Karpas-422 (cell line): ENCODE data around the gene PROB1. TPM values are rescaled to one million over a fixed set of nuclear protein-coding genes. Genes with fewer than 3 reads are reported as not detected.

ENCODE experiments used
- DNase-seq: peaks from one replicate; pipeline ENCODE4 v3.0.0-alpha.2; 2015
- H2AFZ ChIP-seq: fragments of 200-600 bp; sonication (generic); 2 replicates; pipeline ENCODE4 v1.6.1; 2014; ENCODE audit warnings: antibody characterized with exemption, low read length, mixed read lengths
- H3K27ac ChIP-seq: fragments of 200-600 bp; sonication (generic); 2 replicates; pipeline ENCODE4 v1.5.1; 2014; ENCODE audit warnings: mild to moderate bottlenecking, low read length, moderate library complexity
- H3K27me3 ChIP-seq: fragments of 200-600 bp; sonication (generic); 2 replicates; pipeline ENCODE4 v1.6.1; 2014; ENCODE audit warnings: low read length, mixed read lengths
- H3K36me3 ChIP-seq: fragments of 200-600 bp; sonication (generic); 2 replicates; pipeline ENCODE4 v1.6.1; 2014; ENCODE audit warnings: low read length, mixed read lengths; ENCODE audit not compliant: insufficient read depth
- H3K4me1 ChIP-seq: fragments of 200-600 bp; sonication (generic); 2 replicates; pipeline ENCODE4 v1.6.1; 2014; ENCODE audit warnings: mild to moderate bottlenecking, low read length, mixed read lengths
- H3K4me2 ChIP-seq: fragments of 200-600 bp; sonication (generic); 2 replicates; pipeline ENCODE4 v1.6.1; 2014; ENCODE audit warnings: low read length, low read depth, mild to moderate bottlenecking; ENCODE audit not compliant: poor library complexity, severe bottlenecking
- H3K4me3 ChIP-seq: fragments of 200-600 bp; sonication (generic); 2 replicates; pipeline ENCODE4 v1.5.1; 2014; ENCODE audit warnings: mild to moderate bottlenecking, antibody characterized with exemption, low read length, mixed read lengths
- H3K79me2 ChIP-seq: fragments of 200-600 bp; sonication (generic); 2 replicates; pipeline ENCODE4 v1.6.1; 2014; ENCODE audit warnings: mild to moderate bottlenecking, low read length, mixed read lengths
- H3K9ac ChIP-seq: fragments of 200-600 bp; sonication (generic); 2 replicates; pipeline ENCODE4 v1.6.0; 2014; ENCODE audit warnings: low read length
- H3K9me2 ChIP-seq: fragments of 200-600 bp; sonication (generic), shearing (Covaris generic); replicated peaks from 2 replicates; pipeline ENCODE4 v1.6.0; 2014; ENCODE audit warnings: mild to moderate bottlenecking, low read length, moderate library complexity; ENCODE audit not compliant: insufficient read depth
- H3K9me3 ChIP-seq: fragments of 300-700, 200-600 bp; sonication (generic); 2 replicates; pipeline ENCODE4 v1.6.1; 2014; ENCODE audit warnings: low read length, mixed read lengths
- H4K20me1 ChIP-seq: fragments of 200-600 bp; sonication (generic); 2 replicates; pipeline ENCODE4 v1.6.1; 2014; ENCODE audit warnings: mild to moderate bottlenecking, antibody characterized with exemption, low read length, low read depth; ENCODE audit not compliant: insufficient read depth
- total RNA-seq: library from RNA; depleted of rRNA; stranded (reverse); fragments of >200 nt; shearing (Covaris generic); gene quantifications from 2 replicates; pipeline ENCODE4 v1.2.3, GENCODE V29; 2014; ENCODE audit warnings: low replicate concordance

Gene PROB1
- total RNA-seq, 1 experiment from 2014 or later, result 0.78 TPM

DNA sequence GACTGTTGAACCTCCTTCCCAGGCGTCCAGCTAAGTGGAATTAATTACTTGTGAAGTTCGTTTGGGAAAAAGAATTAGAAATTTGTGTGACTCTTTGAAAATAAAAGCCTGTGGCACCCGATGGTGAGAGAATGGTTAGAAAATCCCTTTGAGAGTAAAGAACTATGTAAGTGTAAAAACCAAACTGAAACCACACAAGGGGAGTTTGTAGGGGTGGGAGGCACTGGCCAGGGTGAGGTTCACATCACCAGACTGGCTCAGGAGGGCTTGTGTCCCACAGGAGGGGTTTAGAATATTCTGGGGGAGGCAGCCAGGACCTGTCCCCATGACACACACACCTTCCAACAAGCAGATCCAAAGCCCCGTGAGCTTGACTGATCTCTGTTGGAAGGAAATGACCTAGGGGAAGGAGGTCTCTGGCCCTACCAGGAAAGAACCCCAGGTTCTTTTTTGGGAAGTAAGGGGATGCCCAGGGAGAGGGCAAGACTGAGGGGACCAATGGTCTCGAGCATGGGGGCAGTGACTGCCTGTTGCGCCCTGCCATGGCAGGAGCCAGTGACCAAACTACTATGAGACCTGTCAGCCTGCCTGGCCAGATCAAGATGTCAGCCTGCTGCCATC lies 4.7 kb upstream of the PROB1 start:
- H2AFZ ChIP-seq, result no peak overlapping the region
- H3K9me3 ChIP-seq, result no peaks in the 10 kb centered on the region
- peaks cover 17% of the 10 kb centered on the region for H3K4me1 ChIP-seq
- H4K20me1 ChIP-seq, result no peaks in the 10 kb centered on the region
- no peaks in the 10 kb centered on the region for H3K79me2 ChIP-seq
- H3K36me3 ChIP-seq, result no peaks in the 10 kb centered on the region
- no peak overlapping the region for H3K4me2 ChIP-seq
- no peak overlapping the region for H3K27ac ChIP-seq
- H3K9ac ChIP-seq, result no peak overlapping the region
- no peak for DNase-seq
- H3K4me3 ChIP-seq, result no peak overlapping the region
- H3K27me3 ChIP-seq, result no peaks in the 10 kb centered on the region
- H3K9me2 ChIP-seq, result no peaks in the 10 kb centered on the region

DNA sequence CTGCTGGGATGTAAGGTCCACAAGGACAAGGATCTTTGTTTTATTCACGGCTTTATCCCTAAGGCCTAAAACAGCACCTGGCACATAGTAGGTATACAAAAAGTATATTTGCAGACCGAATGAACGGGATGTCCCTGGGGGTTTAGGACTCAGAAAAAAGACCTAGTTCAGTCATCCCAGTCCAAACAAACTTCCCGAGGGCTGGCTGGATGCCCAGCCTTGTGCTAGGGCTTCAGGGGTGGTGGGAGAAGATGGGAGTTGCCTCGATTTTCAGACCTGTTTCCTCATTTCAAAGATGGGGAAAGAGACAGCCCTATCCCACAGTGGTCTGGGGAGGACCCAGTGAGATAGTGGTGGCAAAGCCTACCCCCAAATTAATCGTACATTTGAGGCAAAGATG lies 3.0 kb upstream of the PROB1 start:
- Histone ChIP-seq H2AFZ (no peak overlapping the region), H3K4me1 (peaks cover 14% of the 10 kb centered on the region), H3K27me3 (no peaks in the 10 kb centered on the region), H3K4me3 (no peak overlapping the region), H3K9ac (no peak overlapping the region), H3K4me2 (no peak overlapping the region), H3K9me2 (no peaks in the 10 kb centered on the region), H3K79me2 (peaks cover 8% of the 10 kb centered on the region; the same call in 1 of the 2 replicates), H3K9me3 (no peaks in the 10 kb centered on the region), H3K36me3 (no peaks in the 10 kb centered on the region), H4K20me1 (no peaks in the 10 kb centered on the region), H3K27ac (no peak overlapping the region)
- no peak for DNase-seq

DNA sequence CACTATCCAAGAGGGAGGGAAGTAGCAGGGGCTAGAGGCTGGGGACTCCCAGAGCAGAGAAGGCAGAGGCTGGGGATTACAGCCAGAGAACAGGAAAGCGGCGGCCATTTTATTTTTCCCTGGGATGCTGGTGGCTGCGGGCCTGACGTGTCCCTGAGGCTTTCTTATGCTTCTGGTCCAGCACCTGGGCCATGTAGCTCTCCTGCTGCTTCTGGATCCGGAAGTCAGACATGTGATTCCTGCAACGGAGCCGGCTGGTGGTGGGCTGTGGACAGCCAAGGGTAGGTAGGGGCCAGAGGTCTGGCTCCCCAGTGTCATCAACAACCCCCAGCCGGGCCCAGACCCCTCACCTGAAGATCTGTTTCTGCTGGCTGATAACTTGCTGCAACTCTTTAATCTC lies 1.8 kb upstream of the PROB1 start:
- H3K9me2 ChIP-seq, result no peaks in the 10 kb centered on the region
- H3K79me2 ChIP-seq, result peaks cover 8% of the 10 kb centered on the region; the same call in 1 of the 2 replicates
- no peaks in the 10 kb centered on the region for H3K36me3 ChIP-seq
- no peak overlapping the region for H3K9ac ChIP-seq
- no peak for DNase-seq
- no peaks in the 10 kb centered on the region for H4K20me1 ChIP-seq
- no peaks in the 10 kb centered on the region for H3K27me3 ChIP-seq
- peaks cover 13% of the 10 kb centered on the region for H3K4me1 ChIP-seq
- H3K9me3 ChIP-seq, result no peaks in the 10 kb centered on the region
- no peak overlapping the region for H2AFZ ChIP-seq
- no peak overlapping the region for H3K4me3 ChIP-seq
- no peak overlapping the region for H3K27ac ChIP-seq
- H3K4me2 ChIP-seq, result no peak overlapping the region

DNA sequence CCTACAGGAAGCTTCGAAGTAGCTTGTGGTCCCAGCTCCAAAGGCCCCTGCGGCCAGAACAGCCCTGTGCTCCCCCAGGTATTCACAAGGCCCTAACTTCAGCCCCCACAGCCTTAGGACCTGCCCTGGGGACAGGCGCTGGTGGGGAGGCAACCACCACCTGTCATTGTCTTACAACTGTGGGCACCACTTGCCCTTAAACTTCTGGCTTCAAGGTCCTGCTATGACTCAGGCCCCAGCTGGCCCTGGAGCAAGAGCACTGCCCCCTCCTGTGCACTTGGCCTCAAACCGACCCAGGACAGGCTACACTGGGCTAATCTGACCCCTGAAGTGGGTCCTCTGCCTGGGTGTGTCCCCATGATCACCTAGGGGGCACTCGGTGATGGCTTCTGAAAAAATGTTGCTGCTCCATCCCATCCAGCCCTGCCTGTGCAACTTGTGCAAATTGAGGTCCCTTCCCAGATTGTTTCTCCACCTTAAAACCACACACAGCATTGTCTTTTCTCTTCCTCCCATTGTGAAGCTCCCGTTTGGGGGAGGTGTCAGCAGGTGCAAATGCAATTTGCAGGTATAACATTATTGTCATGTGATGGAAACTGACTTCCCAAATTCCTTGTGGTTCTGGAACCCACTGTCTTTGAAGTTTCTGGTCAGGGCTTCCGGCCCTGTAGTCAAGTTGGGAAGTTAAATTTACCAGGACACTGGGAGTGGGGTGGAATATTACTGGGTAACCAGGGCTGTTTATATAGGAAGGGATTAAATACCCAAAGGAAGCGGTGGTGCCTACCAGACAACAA lies 1.1 kb upstream of the PROB1 start:
- no peaks in the 10 kb centered on the region for H3K27me3 ChIP-seq
- H3K4me3 ChIP-seq, result no peak overlapping the region
- H2AFZ ChIP-seq, result no peak overlapping the region
- no peak overlapping the region for H3K4me2 ChIP-seq
- no peaks in the 10 kb centered on the region for H3K36me3 ChIP-seq
- no peaks in the 10 kb centered on the region for H3K9me3 ChIP-seq
- H4K20me1 ChIP-seq, result no peaks in the 10 kb centered on the region
- no peak overlapping the region for H3K27ac ChIP-seq
- H3K79me2 ChIP-seq, result peaks cover 14% of the 10 kb centered on the region; the same call in 1 of the 2 replicates
- no peak for DNase-seq
- H3K4me1 ChIP-seq, result peaks cover 19% of the 10 kb centered on the region
- H3K9me2 ChIP-seq, result no peaks in the 10 kb centered on the region
- no peak overlapping the region for H3K9ac ChIP-seq

DNA sequence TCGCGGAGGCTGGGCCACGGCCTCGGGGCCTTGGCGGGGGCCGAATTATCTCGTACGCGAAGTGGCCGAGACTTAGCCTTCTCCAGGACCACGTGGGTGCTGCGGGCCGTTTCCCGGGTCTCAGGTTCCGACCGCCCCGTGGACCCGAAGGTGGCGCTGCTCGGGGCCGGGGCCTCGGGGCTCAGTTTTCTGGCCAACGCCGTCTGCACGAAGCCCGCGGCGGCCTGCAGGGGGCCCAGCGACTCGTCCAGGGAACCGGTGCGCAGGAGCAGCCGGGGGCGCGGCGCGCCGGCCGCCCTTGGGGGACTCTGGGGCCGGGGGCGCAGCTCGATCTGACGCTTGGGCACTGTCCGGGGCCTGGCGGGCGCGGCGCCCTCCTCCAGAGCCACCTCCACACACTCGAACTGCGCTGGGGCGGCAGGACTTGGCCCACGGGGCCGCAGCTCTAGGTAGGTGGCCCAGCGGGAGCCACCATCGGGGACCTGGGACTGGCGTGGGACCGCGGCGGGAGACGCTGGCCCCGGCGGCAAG lies 716 bp downstream of the PROB1 start:
- Histone ChIP-seq H3K9me3 (no peaks in the 10 kb centered on the region), H3K27me3 (no peaks in the 10 kb centered on the region), H2AFZ (no peak overlapping the region), H3K79me2 (peaks cover 22% of the 10 kb centered on the region; the same call in 1 of the 2 replicates), H3K36me3 (no peaks in the 10 kb centered on the region), H3K27ac (no peak overlapping the region), H4K20me1 (no peaks in the 10 kb centered on the region), H3K4me3 (peak overlapping the region; percentile 85), H3K4me1 (peaks cover 38% of the 10 kb centered on the region), H3K4me2 (peak overlapping the region; percentile 71), H3K9me2 (no peaks in the 10 kb centered on the region), H3K9ac (peak overlapping the region; percentile 88)
- peak; percentile 81 for DNase-seq

DNA sequence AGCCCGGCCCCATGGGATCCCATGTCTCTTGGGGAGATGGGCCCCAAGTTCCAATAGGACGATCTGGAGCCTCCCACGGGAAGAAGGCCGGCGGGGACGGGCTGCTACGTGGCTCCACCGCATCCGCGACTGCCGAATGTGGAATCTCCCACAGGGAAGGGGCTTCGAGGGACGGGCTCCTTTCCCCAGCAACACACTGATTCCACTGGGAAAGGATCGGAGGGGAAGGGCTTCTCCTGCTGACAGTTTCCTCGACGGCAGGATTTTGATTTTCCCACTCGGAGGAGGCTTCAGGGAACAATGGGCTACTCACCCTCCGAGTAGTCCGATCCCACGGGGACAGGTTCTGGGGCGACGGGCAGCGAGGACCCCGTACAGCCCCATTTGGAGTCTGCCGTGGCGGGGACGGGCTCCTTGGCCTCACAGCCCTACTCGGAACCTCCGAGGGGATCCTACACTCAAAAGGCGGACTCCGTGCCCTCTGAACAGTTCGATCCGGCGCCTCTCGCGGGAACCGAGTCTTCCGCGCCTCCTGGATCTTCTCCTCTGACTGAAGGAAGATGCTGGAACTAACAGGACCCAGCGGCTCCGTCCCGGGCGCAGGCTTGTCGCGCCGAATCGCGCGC lies 1.3 kb downstream of the PROB1 start:
- Histone ChIP-seq H3K27me3 (no peaks in the 10 kb centered on the region), H3K4me2 (peak overlapping the region; percentile 71), H3K4me1 (peaks cover 44% of the 10 kb centered on the region), H4K20me1 (no peaks in the 10 kb centered on the region), H2AFZ (peak overlapping the region; percentile 25; the same call in 1 of the 2 replicates), H3K79me2 (peaks cover 22% of the 10 kb centered on the region; the same call in 1 of the 2 replicates), H3K27ac (peak overlapping the region; percentile 70; the same call in 1 of the 2 replicates), H3K4me3 (peak overlapping the region; percentile 85), H3K9me3 (no peaks in the 10 kb centered on the region), H3K9ac (peak overlapping the region; percentile 88), H3K36me3 (no peaks in the 10 kb centered on the region), H3K9me2 (no peaks in the 10 kb centered on the region)
- no peak for DNase-seq

DNA sequence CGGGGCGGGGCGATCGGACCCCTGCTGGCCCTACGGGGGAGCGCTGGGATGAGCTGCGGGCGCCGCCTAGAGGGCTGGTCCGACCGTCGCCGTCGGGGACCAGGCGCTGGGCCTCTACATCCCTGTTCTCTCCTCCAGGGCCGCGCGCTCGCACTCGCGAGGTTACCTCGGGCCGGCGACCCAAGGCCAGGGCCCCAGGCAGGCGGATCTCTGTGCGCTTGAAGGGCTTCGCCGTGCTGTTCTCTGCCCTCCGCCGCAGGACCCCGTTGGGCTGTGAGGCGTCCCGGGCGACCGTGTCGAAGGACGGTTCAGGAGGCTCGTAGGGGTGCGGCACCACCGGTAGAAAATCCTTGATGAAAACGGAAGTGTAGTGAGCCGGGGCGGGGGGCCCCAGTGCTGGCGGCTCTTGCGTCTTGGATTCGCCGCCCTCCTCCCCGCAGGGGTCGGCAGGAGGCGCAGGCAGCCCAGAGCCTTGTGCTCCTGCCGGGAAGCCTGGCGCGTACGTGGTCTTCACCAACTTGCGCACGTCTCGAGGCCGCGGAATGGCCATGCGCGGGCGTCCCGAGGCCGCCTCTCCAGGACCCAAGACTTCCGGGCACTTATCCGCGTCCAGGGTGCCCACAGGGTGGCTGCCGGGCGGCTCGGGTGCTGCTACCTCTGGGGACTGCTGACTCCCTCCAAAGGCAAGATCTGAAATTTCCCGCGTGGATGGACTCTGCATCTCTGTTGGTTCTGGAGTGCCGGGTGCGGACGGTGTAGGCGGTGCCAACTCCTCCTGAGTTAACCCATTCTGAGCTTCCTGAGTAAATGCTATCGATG lies 2.0 kb downstream of the PROB1 start:
- Histone ChIP-seq H3K79me2 (peaks cover 22% of the 10 kb centered on the region; the same call in 1 of the 2 replicates), H3K4me3 (peak overlapping the region; percentile 85), H3K9ac (peak overlapping the region; percentile 88), H3K36me3 (no peaks in the 10 kb centered on the region), H2AFZ (peak overlapping the region; percentile 25; the same call in 1 of the 2 replicates), H3K4me2 (peak overlapping the region; percentile 71), H3K27ac (peak overlapping the region; percentile 70), H3K9me3 (no peaks in the 10 kb centered on the region), H3K9me2 (no peaks in the 10 kb centered on the region), H4K20me1 (no peaks in the 10 kb centered on the region), H3K27me3 (no peaks in the 10 kb centered on the region), H3K4me1 (peaks cover 51% of the 10 kb centered on the region)
- DNase-seq, result peak; percentile 95
